GM19043 (cell line): ENCODE data around the gene CACNA2D4.

Source experiments
- ATAC-seq: cut with Tn5 transposase; IDR thresholded peaks from one replicate; pipeline ENCODE4 v1.9.1; 2021; ENCODE audit warnings: low read depth; ENCODE audit not compliant: unreplicated experiment

CACNA2D4 gene

DNA sequence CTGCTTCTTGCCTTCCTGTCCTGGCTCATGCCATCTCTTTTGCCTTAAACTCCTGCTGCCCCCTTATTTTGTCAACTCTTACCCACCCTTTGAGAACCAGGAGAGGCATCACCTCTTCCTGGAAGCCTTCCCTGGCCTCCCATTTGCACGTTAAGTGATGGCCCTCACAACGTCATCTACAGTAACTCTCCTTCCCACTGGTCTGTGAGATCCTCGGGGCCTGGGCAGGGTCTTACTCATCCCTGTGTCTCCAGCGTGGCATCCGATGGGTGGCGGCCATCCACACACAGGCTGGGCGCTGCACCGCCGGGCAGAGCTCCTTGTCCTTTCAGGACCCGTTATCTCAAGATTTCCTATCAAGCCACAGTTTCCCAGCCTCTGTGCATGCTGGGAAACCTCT is 16.8 kb upstream of the CACNA2D4 start:
- no peak for ATAC-seq

DNA sequence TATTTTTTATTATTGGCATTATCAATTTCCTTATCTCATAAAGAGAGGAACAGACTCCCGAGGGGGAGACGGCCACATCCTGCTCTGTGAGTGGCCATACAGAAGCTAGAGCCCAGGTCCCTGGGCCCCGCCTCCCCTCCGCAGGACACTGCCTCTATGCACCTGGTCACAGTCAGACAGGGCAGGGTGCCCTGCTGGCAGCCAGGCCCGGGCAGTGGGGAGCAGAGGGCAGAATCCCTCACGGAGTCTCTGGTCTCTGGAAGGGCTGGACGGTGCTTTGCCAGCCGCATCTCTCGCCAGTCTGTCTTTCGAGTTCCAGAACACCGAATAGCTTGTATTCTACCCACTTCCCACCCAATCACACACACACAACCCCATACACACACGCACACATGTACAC is 16.4 kb upstream of the CACNA2D4 start:
- no peak for ATAC-seq

DNA sequence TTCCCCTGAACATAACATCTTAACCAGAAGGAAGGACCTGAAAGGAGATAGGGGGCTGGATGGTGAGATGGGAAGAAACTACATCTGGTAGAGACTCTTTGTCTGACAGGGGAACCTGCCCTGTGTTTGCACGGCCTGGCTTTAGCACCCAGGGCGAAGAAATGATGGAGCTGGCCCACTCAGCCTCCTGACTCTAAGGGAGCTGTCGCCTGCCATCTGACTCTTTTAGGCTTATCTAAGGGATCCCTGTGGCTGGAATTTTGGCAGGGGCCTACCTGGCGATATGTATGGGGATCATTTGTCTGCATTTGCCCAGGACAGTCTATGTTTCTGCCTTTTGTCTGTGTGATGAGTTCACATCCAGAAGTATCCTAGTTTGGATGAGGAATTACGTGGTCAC is 15.6 kb upstream of the CACNA2D4 start:
- no peak for ATAC-seq

DNA sequence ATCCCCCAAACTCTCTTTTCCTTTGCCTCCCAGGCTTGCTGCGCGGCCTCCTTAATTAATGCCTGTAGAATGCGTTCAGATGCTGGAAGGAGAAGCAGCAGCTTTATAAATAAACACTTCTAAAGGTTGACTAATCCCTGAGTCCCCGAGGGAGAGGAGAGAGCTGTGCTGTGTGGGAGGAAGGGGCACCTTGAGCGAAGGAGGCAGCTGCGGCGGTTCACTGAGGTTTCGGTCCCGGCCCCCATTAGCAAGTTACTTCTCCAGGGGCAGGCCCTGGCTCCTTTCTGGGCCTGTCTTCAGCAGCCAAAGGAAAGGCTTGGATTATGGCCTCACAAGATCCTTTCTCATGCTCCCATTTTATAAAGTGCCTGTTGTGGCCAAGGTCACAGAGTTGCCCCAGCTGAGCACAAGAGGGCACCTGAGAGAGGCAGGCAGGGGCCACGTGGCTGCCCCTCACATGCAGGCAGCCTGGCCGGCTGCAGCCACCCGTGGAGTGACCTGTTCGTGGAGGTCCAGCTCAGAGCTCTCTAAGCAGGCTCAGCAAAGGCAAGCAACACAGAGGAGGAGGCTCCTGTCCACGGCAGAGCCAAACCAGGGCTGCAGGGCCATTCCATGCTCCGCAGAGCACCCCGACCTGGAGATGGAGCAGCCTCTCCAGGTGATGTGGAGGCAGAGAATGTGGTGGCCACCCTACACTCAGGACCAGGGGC is 15.0 kb upstream of the CACNA2D4 start:
- ATAC-seq: no peak

DNA sequence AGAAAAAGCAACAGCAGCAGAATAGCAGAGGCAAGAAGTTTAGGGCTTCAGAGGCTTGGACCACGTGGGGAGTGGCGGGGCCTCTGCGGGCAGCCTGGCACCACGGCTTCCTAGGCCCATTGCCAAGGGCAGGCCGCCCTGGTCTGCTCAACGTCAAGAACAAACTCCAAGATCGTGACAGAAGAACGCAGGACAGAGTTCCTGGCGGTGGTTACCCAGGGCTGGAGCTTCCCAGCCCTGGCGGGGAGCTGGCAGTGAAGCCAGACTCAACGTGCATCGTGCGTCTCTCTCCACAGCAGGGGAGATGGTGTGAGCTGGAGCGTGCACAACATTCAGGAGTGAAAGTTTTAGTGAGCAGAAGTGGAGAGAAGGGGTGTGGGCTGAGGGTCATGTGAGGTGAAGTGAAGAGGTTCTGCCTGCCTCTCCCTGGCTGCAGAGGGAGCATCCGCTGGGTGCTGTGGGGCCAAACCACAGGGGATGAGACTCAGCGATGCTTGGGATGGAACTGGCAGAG is 13.9 kb upstream of the CACNA2D4 start:
- no peak for ATAC-seq

DNA sequence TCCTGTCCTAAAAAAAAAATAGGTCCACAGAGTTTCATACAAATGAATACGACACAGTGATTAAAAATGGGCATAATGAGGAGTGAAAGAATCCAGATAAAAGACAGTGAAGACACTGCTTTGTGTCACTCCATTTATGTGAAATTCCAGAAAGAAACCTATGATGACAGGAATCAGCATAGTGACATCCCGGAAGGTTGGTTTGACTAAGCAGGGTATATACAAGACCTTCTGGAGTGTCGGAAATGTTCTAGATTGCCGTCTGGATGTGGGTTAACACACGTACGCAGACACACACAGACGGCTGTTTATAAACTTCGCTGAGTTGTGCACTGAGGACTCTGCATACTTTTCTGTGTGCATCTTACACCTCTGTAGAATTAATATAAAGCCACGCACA is 13.2 kb upstream of the CACNA2D4 start:
- ATAC-seq: no peak

DNA sequence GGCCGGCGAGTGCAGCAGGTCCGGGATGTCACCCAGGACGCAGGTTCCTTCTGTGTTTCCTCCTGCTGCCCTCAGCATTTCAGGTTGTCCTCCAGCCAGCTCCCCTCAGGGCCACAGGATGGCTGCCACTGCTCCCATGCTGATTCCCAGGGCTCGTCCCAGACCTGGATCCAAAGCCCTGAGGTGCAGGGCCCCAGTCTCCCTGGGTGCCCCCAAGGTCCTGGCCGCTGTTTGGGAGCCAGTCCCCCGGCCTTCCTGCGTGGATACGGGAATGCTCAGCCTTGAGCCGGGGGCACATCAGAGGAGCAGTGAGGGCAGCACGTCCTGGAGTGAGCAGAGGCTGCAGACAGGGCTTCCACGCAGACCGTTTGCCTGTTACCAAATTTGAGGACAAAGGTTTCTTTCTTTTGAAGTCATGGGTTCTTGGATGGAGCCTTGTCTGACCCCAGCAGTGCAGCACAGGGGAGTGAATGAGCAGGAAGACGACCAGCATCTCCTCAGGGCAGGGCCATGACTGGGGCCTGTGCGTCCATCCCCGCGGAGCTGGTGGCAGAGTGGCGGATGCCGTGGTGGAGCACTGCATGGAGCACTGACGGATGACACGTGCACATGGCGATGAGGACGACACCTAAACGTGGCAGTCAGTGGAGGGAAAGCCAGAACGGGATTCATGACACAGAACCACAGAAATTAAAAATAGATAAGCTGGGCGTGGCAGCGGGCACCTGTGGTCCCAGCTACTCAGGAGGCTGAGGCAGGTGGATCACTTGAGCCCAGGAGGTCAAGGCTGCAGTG is 12.5 kb upstream of the CACNA2D4 start:
- no peak for ATAC-seq

DNA sequence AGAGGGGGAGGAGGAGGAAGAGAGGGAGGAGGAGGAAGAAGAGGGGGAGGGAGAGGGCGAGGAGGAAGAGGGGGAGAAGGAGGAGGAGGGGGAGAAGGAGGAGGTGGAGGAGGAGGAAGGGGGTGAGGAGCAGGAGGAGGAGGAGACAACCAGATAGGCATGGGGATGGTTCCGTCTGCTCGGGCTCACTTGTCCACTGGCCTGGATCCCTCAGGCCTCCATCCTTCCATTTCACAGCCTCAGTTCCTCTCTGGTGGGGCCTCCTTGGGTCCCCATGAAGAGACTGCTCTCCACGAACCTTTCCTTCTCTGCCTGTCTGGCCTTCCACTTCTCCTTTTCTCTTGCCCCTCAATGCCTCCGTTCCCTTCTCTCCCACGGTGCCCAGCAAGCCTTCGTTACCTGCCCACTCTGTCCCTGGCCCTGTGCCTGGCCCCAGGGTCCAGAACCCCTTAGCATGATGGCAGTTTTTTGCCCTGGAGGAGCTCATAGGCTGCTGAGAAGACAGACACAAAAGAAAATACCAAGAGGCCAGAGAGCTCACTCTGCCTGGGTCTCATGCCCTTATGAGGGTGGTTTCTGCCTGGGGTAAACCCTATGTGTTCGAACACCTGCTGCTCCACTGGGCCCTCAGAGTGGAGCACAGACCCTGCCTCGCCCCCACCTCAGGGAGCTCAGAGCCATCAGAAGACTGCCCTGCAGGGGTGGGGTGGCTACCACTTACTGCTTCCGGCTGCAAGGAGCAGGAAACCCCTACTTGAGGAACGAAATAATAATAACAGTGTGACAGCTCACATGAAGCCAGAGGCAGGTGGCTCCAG is 11.7 kb upstream of the CACNA2D4 start:
- ATAC-seq: no peak

DNA sequence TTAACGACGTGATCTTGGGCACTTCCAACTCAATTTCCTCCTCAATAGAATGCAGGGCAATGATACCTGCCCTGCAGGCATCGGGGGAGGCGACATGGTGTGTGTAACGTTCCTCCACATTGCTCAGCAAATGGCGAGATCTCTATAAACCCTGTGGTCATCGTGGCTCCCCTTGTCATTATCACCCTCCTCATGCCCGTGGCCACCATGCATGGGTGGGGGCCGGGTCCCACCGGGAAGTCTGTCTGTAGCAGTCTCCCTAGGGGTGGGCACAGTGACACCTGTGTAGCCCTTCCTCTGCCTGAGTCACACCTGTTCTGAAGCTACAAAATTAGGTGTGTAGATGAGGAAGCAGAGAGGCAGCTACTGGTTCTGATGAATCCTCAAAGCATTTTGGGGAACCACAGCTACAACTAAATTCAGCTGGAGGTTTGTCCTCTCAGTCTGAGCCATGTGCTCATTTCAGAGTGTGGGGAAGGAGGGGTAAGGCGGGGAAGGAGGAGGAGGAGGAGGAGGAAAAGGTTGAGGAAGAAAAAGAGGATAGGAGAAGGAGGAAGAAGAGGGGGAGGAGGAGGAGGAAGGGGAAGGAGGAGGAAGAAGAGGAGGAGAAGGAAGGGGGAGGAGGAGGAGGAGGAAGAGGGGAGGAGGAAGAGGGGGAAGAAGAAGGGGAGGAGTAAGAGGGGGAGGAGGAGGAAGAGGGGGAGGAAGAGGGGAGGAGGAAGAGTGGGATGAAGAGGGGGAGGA is 11.0 kb upstream of the CACNA2D4 start:
- ATAC-seq: no peak

DNA sequence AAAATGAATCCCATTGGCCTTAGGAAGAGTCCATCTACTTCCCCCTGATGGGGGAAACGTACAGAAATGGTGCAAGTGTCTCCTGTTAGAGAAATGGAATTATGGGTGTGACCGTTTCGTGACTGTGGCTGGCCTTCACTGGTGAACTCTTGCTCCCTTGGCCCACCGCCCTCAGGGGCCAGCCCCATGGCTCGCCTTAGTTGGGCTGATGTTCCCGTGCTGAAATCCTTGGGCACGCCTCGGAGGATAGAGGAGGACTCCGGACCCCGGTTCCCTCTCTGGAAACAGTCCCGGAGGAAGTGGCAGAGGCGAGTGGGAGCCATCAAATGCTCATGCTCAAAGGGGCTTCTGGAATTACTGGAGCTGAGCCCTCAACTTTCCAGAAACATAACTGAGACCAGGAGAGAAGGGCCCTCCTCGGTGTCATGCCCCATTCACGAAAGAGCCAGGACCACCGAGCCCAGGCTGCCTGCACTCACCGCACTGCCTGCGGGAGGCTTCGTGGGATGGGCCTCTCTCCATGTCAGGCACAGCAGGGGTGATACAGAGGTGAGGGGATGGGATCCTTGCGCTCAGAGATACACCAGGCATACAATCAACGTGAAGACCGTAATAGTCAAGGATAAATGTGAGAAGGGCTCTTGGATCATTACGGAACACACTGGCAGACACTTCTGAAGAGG is 10.1 kb upstream of the CACNA2D4 start:
- no peak for ATAC-seq

DNA sequence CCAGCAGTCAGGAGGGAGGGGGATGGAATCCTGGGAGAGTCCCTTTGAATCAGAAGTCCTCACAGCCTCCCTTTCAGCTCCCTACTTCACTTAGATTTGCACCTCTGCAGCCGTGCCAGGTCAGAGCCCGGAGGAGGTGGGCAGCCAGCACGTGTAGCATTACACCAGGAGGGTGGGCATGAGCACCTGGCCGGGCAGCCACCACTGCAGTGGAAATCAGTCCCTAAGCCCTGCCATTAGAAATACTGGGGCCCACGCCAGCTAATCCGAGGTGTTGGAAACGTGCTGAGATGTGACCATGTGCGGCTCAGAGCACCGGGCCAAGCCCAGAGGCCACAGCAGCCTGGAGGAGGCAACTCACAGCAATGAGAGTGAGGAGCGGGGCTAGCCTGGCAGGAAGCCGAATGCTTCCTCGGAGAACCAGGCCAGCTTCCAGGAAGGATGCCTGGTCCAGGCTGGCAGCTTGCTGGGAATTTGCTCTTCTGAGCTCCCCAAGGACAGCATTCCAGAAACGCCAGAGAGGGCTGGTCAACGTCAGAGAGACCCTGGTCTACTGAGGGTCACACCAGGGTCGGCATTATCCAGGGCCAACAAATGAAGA is 9.4 kb upstream of the CACNA2D4 start:
- no peak for ATAC-seq

DNA sequence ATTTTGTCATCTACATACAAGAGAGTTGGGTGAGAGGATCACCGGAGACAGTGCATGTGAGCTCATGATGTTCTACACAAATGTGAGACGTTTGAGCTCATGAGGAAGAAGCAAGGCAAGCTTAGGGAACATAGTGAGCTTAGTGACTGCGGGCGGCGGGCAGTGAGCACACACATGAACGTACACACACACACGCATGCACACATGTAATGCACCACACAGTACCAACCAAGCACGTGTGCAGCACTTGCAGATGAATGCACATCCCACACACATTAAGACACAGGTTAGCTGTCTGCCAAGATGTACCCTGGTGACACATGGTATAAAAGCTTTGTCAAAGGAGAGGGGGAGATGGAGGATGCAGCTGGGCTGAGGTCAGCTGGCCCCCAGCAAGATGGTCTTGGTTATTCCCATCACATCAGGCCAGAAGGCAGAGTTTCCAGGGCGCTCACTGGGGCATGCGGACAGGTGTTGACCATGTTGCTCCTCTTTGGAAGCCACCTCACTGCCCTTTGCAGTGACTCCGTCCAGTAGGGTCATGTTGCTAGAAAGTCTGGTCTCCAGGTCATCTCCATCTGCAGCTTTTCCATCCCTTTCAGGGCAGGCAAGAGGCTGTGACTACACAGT is 8.7 kb upstream of the CACNA2D4 start:
- ATAC-seq: no peak

DNA sequence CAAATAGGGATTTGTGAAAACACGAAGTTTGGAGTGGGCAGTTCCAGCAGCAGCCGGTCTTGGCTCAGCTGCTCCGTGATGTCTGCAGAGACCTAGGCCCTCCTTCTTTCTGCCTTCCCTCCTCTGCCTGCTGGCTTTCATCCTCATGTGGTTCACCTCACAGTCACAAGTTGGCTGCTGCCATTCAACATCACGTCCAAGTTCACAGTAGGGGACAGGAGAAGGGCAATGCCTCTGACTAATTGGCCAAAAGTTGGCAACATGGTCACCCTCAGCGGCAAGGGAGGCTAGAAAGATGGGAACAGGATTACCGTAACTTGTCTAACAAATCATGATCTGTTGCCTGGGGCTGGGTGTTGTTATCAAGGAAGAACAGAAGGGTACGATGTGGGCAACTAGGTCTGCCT is 7.8 kb upstream of the CACNA2D4 start:
- ATAC-seq: no peak

DNA sequence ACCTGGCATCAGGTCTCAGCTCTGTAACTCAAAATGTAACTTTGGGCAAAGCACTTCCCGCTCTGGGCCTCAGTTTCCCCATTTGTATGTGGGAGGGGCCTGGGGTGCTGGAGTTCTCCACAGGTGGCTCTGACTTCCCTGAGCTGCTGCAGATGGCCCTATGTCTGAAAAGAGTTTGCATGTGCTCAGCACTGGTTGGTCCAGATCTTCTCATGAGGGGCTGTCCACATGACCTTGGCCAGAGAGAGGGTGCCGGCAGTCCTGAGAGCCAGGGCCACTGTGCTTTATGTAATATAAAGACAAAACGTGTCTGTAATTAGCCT is 7.2 kb upstream of the CACNA2D4 start:
- ATAC-seq: no peak

DNA sequence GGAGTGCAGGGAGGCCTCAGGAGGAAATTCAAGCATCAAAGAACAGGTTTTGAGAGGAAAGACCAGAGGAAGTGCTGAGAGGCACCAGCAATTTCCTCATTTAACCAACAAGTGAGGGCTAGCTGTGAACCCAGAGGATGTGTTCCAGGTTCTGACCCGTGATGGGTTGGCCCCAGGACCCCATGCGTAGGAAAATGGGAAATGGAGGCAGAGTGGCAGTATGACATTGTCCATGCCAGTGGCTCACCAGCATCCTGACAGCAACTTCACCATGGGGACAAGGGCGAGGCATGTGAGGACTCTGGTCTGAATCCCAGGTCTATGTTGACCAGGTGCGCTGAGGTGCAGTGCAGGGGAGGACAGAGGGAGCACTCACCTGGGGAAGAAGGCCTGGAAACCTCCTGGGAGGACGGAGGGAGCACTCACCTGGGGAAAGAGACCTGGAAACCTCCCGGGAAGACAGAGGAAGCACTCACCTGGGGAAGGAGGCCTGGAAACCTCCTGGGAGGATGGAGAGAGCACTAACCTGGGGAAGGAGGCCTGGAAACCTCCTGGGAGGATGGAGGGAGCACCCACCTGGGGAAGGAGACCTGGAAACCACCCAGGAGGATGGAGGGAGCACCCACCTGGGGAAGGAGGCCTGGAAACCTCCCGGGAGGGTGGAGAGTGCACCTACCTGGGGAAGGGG is 6.7 kb upstream of the CACNA2D4 start:
- no peak for ATAC-seq

DNA sequence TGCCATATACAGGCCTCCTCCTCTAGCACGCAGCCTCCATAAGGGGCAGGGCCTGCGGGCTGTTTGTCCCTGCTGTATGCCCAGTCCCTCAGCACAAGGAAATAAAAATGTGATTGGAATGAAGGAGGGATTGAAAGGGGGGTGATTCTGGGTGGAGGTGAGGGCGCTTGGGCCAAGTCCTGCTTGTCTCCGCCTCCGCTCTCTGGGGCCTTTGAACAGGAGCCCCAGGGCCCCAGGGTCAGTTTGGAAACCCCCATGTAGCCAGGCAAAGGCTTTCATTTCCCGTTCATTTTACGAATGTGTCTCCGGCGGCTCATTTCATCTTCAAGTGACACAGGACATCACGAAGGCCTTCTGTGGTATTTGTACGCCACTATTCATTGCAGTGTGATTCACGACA is 4.5 kb upstream of the CACNA2D4 start:
- ATAC-seq: no peak

DNA sequence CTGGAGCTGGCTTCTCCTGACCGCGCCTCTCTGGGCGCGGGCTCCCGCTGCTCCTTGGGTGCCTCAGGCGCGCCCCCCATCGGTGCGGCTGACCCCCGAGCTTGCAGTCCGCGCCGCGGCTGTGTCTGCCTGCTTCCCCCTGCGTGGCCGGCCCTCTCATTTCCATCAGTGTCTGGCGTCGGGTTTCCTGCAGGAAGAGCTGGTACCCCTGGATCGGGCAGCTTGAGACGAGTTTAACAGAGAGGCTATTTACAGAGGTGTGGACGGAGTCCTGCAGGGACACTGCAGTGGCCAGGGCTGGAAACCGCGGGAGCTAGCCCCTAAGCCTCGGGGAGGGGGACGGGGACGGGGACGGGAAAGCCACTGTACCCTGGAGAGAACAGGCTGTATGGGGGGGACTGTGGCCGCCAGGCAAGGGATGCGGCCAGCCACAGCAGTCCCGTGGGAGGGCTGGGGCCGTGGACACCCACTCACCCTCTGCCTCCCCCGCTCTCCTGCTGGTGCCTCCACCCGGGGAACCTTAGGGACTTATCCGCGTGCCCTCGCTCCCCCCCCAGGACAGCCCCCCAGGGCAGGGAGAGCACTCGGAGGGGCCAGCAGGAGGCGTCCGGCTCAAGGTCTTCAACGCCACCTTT is 3.7 kb upstream of the CACNA2D4 start:
- no peak for ATAC-seq

DNA sequence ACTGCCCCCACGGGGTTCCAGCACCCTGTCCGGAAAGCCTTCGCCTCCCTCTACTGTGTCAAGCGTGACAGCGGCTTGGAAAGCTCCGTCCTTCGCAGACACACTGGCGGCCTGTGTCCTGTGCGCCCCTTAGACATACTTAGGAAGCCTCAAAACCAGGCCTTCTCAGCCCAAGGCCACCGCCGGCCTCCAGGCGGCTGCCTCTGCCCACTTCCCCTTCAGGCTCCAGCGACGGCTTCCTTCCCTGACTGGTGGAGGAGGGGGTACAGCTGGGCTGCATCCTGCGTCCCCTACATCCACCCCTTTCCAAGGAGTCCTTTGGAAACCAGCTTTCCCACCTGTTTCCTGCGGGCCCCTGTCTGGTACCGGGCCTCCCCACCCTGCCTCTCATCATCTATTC is 2.5 kb upstream of the CACNA2D4 start:
- no peak for ATAC-seq
